ENCODE data around the gene CFAP161.
"Not testable (repeated sequence)": the region's sequence is repeated elsewhere in the genome, so short reads cannot be mapped to it uniquely, and the experiment has no call there.

The CFAP161 gene

DNA sequence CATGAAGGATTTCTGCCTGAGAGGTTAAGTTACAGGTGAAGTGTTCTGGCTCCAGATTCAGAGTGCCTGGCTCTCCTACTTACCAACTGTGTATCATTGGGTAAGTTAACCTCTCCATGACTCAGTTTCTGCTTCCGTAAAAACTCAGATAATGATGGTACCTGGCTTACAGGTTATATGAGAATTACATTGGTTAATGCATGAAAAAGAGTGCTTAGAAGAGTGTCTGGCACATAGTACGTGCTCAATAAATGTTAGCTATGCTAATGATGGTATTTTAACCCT lies 23.8 kb downstream of the CFAP161 start:
- no peak for DNase-seq (ENCODE audit: low read depth in 2 of 2)

DNA sequence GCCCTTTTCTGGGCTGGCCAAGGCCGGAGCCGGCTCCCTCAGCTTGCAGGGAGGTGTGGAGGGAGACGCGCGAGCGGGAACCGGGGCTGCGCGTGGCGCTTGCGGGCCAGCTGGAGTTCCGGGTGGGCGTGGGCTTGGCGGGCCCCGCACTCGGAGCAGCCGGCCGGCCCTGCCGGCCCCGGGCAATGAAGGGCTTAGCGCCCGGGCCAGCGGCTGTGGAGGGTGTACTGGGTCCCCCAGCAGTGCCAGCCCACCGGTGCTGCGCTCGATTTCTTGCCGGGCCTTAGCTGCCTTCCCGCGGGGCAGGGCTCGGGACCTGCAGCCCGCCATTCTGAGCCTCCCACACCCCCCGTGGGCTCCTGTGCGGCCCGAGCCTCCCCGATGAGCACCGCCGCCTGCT lies 24.5 kb downstream of the CFAP161 start:
- DNase-seq (ENCODE audit: low read depth in 2 of 2): not testable (repeated sequence)

DNA sequence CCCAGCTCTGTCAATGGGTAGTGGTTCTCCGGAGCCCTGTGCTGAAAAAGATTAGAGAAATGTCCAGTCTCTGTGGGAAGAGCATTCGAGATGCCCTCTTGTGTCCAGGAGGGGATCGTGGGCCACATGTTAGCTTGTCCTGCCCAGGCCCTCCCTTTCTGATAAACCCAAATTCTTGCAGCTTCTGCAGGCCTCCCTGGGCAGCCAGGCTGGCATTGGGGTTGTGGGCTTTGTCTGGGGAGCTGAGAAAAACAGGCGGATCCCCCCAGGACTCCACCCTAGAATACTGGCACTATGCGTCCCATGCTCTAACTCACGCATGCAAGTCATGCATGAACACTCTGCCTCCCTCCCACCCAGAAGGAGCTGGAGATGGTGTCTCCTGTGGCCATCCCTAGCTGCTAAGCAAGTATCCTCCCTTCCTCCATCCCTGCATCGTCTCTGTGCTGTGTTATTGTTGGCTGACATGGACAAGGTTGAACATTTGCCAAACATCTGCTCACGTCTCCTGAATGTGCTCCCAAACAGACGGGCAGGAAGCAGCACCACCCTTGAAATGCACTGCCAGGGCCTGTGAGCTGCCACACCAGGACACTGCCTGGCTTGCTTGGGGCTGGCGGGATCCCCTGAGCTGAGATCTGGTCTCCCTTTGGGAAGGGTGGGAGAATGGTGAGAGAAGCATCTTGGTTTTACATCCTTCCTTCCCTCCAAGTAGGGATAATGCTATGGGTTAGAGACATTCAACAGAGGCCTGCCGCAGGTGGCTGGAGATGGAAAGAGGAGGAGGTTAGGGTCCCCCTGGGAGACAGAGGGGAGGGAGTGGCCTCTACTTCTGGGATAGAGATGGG lies 26.5 kb downstream of the CFAP161 start:
- no peak for DNase-seq (ENCODE audit: low read depth in 2 of 2)

DNA sequence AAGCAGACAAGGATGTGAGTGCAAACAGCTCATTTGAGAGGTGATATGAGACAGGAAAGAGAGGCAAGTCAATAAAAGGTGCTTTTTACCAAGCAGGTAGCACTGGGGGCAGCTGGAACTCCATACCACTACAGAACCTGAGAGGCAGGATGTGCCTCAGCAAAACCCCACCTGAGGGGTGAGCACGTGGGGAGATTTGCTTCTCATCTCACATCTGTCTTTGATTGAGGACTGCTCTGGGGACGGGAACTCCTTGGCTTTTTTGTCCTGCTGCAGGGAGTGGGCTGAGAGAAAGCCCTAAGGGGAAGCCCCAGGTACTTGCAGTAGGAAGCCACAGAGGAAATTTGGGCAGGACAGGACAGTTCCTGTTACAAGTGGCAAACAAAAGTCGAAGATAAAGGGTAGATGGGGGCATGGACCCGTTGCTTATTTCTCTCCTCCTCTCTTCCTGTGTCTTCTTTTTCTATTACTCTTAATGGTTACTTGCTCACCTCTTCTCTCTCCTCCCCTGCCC lies 27.1 kb downstream of the CFAP161 start:
- no peak for DNase-seq (ENCODE audit: low read depth in 2 of 2)

DNA sequence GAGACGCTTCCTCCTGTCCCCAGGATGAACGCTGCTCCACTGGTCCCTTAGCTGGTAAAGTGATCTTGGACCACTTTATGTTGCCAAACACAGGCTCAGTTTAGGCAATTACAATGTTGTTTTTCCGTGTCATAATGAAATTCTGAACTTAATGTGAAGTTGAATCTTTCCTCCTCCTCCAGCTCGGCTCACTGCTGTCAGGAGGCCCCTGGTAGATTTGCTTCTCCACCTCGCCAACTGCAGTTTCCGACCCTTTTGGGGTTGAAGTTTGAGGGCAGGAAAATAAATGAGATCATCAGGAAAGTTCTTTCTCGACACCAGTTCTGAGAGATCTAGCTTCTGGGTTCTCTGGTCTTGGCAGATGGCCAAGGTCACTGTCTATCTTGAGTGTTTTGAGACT lies 27.8 kb downstream of the CFAP161 start:
- DNase-seq (ENCODE audit: low read depth in 2 of 2): no peak

DNA sequence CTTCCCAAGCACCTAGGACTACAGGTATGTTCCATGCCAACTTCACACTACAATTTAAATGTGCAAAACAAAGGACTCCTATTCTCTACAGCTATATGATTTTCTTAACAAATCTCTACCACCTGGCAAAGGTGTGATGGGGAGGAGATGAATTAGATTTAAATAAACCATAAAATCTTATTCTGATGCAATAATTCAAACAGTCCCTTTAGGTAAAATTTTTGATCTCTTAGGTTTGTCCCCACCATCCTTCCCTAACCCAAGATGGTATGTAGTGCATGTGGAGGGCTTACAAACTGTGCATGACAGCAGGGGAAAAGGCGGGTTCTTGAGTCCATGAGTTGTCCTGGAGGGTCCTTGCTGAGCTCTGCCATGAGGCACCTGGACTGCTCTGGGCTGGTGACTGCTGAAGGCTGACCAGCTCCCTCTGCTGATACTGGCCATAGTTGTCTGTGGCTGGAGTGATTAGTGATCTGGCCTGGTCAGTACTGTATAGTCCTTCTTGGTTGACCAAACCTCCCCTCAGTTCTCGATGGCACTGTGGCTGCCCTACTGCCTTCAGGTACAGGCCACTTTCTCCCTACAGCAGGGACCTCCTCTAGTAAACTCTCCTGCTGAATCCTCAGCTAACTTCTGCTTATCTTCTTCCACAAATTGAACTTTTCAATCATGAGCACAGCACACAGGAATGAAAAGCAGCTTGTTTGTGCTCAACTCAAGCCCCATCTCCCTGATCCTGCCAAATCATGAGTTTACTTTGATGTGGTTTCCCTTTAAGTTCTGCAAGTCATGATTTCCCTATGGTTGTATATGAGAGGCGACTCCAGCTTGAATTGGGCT lies 30.1 kb downstream of the CFAP161 start:
- DNase-seq (ENCODE audit: low read depth in 2 of 2): no peak

DNA sequence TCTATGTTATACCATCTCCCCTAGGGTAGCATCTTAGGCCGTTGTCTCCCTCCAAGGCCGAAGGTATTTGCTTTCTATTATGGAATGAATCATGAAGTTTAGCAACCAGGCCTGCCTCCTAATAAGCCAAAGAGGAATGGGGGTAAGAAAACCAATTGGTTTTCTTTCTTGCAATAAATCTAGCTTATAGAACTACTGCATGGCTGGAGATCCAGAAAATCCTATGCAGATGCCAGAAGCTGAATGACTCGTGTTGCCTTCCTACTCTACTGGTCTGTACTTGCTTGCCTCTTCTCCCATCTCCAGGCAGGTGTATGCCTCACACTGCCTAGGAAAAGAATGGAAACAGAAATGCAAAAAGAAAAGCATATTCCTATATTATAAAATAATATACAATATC lies 31.5 kb downstream of the CFAP161 start:
- no peak for DNase-seq (ENCODE audit: low read depth in 2 of 2)

DNA sequence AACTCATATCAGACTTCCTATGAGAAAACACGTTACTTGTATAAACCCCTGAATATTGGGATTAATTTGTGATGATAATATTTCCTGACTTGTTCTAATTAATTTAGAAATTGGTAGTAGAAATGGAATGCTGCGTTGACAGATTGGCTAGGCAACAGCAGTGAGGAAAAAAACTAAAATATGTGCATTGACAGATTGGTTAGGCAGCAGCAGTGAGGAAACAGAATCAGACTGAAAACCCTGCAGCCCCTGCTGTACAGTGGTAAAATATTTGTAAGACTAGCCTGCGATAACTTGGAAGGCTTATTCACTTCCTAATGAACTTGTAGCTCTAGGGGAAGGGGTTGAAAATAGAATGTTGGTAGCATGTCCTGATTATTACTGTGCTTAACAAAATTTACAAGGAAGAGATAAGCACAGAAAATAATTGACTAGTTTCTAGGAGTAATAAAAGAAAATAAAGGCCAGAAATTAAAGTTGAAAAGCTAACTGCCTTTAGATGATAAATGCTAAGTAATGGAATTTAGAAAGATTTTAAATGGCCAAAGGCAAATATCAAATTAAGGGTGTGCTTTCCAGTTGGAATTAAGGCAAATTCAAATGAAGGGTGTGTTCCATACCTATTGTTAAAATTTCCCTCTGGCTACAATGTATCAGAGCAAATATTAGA lies 32.7 kb downstream of the CFAP161 start:
- DNase-seq (ENCODE audit: low read depth in 2 of 2): no peak

DNA sequence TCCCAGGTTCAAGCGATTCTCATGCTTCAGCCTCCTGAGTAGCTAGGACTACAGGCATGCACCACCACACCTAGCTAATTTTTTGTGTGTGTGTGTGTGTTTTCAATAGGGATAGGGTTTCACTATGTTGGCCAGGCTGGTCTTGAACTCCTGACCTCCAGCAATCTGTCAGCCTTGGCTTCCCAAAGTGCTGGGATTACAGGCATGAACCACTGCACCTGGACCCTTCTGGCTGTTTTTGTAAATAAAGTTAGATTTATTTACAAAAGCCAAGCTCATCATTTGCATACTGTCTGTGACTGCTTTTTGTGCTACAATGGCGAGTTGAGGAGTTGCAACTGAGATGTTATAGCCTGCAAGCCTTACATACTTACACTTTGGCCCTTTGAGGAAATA lies 34.1 kb downstream of the CFAP161 start:
- no peak for DNase-seq (ENCODE audit: low read depth in 2 of 2)

DNA sequence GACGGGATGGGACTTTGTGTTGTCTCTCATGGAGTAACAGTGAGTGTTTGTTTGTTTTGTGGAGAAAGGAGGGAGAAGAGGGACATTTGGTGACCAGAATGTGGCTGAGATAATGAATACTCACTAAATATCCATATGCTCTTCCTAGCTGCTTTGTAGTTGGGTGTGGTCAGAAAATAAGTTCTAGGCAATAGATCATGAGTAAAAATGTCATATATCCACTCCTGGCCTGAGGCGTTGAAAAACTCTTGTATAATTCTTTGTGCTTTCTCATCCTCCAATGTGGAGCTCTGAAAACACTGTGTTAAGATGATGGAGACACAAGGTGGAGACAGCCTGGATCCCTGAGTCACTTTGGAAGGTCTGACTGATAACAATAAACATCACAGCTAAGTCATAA lies 34.6 kb downstream of the CFAP161 start:
- no peak for DNase-seq (ENCODE audit: low read depth in 2 of 2)

DNA sequence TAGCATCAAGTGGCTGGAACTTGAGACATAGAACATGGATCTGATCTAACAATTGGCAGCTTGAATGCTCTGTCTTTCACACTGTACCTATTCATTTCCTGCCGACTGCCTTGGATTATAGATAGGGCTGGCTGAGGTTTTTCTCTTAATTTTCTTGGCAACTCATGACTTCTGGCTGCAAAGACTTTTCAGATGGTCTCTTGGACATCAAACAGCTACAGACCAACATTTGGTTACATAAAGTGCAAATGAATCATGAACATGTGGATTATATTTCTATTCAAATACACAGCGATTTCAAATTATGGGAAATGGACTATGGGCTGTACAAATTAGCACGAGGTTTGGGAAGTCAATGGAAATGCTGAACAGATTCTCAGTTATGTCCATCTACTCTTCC lies 36.4 kb downstream of the CFAP161 start:
- no peak for DNase-seq (ENCODE audit: low read depth in 2 of 2)

DNA sequence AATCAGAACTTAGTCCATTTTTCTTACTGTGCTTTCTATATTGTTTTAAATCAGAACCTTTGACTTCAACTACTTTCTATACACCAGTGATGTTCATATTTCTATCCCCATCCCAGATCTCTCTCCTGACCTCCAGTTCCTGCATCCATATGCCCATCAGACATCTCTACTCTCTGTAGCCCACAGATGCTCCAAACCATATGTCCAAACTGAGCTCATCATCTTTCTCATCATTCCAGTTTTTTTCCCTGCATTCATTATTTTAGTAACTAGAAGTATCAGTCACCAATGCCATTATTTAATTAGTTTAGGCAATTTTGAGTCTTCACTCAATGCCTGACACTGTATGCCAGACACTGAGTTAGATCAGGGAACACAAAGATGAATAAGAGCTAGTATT lies 37.2 kb downstream of the CFAP161 start:
- no peak for DNase-seq (ENCODE audit: low read depth in 2 of 2)

DNA sequence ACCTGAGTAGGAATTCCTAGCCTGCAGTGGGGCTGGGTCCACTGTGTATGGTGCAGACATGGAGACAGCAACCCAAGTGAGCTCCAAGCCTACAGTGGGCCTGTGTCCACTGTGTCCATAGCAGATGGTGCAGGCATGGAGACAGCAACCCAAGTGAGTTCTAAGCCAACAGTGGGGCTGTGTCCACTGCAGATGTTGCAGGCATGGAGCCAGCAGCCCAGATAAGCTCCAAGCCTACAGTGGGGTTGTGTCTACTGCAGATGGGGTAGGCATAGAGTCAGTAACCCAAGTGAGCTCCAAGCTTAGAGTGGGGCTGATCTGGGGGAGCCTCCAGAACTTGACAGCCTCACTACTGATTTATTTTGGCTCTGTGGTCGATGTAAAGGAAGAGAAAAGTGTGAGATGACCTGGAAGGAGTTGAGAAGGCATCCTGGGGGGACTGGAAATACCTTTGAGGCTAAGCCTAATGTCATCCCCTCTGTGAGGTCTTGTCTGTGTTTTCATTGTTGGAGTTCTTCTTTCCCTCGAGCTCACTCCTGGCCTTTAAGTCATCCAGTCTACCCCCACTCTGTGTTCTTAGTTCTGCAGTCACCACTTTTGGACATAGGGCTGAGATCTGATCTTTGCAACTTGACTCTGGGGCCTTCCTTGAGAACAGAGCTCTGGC lies 40.2 kb downstream of the CFAP161 start:
- no peak for DNase-seq (ENCODE audit: low read depth in 2 of 2)

DNA sequence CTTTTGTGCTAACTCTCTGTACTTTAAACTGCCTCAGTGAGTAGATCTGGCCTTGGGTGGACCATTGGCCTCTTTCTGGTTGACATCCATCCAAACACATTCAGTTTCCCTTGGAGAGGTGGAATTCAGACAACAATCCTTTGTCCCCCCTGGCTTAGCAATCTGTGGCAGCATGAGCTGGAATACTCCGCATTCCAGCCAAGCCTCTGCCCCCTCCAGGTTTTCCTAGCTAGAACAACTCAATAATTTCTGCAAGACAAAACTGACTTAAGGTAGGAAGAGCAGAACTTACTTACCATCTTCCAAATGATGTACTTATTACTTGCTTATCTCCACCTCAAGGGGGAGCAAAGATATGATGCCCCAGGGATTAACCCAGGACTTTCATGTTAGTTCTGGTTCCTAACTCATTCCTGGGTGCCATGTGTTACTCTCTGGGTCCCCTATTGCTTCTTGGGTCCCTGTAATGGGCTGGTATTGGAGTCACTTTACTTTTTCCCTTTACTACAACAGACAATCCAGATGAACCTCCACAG lies 40.8 kb downstream of the CFAP161 start:
- no peak for DNase-seq (ENCODE audit: low read depth in 2 of 2)

DNA sequence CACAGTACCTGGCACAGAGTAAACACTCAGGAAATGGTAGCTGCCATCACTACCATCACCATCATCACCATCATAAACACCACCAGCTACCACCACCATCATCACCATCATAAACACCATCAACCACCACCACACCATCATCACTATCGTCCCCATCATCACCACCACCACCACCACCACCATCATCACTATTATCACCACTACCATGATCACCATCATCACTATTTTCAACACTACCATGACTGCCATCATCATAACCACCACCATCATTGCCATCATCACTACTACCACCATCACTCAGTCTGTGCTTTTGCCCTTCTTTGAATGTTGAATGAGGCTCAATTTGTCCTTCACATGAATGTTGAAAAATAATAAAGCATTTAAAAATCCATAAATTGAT lies 41.4 kb downstream of the CFAP161 start:
- DNase-seq (ENCODE audit: low read depth in 2 of 2): no peak

DNA sequence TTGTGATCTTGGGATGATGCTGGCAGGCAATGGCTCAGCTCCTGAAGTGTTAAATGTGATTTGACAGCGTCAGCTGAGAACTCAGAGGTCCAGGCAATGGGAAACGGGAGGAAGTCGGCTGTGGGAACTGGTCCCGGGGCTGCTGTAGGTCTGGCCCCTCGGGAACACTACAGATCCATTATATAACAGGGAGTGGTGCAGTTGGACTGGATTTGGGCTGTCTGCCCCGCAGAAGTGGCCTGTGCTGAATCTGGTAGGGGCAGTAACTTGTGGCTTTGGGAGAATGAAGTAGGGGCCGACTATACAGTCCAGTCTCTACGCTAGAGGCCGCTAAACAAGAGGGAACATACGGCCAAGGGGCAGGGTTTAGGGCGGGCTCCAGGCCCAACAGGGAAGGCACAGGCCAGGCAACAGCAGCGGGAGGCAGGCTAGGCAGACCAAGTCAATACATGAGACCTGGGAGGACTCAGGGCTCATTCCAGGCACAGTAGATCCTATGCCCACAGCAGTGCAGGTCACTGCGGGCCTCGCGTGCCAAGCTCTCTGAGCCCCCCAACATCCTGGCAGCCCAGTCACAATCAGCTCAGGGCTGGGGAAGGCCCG lies 42.3 kb downstream of the CFAP161 start:
- no peak for DNase-seq (ENCODE audit: low read depth in 2 of 2)

DNA sequence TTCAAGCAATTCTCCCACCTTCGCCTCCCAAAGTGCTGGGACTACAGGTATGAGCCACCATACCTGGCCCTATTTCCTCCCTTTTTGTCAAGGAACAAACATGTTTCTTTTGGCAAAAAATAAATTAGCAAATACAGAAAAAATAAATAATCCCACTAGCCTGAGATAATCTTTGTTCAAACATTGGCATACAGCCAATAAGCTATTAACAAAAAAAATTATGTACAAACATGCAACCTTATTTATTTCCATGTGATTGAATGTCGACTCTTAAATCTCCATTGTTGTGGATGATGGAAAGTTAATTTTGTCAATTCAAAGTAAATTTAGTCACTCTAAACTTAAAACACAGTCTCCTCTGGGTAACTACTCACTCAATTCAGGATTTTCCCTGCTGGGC lies 44.3 kb downstream of the CFAP161 start:
- DNase-seq (ENCODE audit: low read depth in 2 of 2): no peak

DNA sequence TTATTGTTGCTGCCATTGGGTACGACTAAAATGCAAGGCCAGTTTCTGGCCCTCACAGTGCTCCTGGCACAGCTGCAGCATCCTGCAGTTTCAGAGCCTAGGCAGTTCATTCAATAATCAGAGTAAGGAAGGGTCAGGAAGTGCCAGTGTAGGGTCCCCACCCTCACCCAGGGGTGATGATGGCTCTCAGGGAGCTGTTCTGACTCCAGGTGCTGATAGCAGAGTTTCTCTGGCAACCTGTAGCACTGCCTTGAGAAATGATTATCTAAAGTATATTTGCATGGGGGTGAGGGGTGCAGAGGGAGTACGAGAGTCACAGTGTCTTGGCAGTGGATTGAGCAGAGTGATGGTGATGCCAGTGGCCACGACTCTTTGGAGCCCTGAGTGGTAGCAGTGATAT lies 47.1 kb downstream of the CFAP161 start:
- no peak for DNase-seq (ENCODE audit: low read depth in 2 of 2)

DNA sequence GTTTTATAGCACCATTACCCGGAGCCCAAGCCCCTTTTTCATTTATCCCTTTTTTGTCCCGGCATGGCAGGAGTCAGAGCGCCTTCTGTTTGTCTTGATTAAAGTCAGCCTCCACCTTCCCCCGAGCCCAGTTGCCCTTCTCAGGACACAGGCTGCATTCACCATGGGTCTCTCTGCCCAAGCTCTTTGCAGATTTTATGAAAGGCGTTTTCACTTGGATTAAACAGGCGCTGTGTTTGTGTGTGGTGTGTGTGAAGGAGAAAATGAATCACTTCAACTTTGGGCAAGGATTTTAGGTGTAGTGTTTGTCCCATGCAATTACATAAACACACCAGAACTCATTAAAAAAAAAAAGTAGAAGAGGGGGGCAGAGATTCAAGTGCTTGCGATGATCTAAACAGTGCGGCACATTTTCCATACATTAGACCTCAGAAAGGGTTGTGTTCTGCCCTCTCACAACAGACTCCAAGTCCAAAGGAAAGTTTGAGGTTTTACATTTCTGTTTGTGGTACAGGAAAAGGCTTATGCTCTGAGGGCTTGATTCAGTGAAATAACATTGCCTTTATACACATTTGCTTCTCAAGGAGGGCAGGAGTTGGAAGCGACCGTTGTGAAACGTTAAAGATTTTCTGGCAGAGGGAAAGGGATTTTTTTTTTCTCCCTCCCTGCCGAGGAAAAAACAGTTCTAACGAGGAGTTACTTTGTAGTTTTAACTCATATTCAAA lies 48.1 kb downstream of the CFAP161 start:
- DNase-seq (ENCODE audit: low read depth in 2 of 2): no peak

DNA sequence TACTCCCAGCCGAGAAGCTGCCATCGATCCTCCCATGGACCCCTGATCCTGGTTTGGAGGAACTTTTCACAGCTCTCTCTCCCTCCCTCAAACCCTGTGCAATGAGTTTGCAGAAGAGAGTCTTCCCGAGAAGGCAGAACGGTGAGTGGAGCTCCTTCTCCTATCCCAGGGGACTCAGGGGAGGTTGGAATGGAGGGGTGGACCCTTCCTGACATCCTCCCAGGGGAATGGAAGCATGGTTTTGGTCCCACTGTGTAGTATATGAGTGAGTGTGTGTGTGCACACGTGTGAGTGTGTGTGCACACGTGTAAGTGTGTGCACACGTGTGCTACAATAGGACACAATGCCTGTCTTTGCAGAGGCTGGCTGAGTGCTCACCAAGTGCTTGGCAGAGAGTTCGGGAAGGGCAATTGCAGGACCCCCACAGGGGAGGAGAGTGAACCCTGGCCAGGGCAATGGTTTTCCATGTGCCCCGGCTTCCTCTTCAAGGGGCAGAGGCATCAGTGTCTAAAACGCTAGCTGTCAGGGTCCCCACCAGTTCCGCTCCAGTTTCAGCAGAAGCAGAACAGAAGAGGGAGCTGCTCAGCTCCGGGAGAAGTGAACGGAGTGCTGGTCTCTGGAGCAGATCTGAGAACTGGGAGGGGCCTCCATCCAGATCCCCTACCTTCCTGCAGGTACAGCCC lies 48.8 kb downstream of the CFAP161 start:
- no peak for DNase-seq (ENCODE audit: low read depth in 2 of 2)
